H9 (cell line): ENCODE results near the gene FMOD. TPM values are rescaled to one million over a fixed set of nuclear protein-coding genes. Genes with fewer than 3 reads are reported as not detected.

ENCODE experiments used
- DNase-seq: peaks from one replicate; pipeline ENCODE4 v3.0.0-alpha.2; 2017
- H2AFZ ChIP-seq: one replicate; pipeline ENCODE4 v1.6.1; 2013; ENCODE audit warnings: mild to moderate bottlenecking, low read length, control low read depth, moderate library complexity
- H2AK5ac ChIP-seq: 2 replicates; pipeline ENCODE4 v1.6.1; 2013; ENCODE audit warnings: low read length, control low read depth, mixed read lengths; ENCODE audit not compliant: insufficient read length
- H2BK120ac ChIP-seq: one replicate; pipeline ENCODE4 v1.6.1; 2013; ENCODE audit warnings: low read depth, mild to moderate bottlenecking, low read length, control low read depth, inconsistent platforms; ENCODE audit not compliant: poor library complexity, severe bottlenecking
- H2BK12ac ChIP-seq: 2 replicates; pipeline ENCODE4 v1.6.1; 2013; ENCODE audit warnings: low read length, control low read depth, mixed read lengths, low read depth; ENCODE audit not compliant: insufficient read length
- H2BK15ac ChIP-seq: 2 replicates; pipeline ENCODE4 v1.6.1; 2013; ENCODE audit warnings: low read depth, low read length, control low read depth
- H2BK20ac ChIP-seq: one replicate; pipeline ENCODE4 v1.6.1; 2013; ENCODE audit warnings: low read depth, mild to moderate bottlenecking, low read length, control low read depth, inconsistent platforms; ENCODE audit not compliant: poor library complexity, severe bottlenecking
- H2BK5ac ChIP-seq: 2 replicates; pipeline ENCODE4 v1.6.1; 2013; ENCODE audit warnings: low read length, control low read depth, mixed read lengths; ENCODE audit not compliant: insufficient read length
- H3K14ac ChIP-seq: 2 replicates; pipeline ENCODE4 v1.6.1; 2013; ENCODE audit warnings: low read length, control low read depth; ENCODE audit not compliant: insufficient read depth
- H3K18ac ChIP-seq: 2 replicates; pipeline ENCODE4 v1.6.1; 2013; ENCODE audit warnings: low read depth, mild to moderate bottlenecking, mixed read lengths, low read length, control low read depth; ENCODE audit not compliant: insufficient read length
- H3K23ac ChIP-seq: 2 replicates; pipeline ENCODE4 v1.6.1; 2013; ENCODE audit warnings: low read length, control low read depth, mixed read lengths, low read depth; ENCODE audit not compliant: insufficient read length
- H3K23me2 ChIP-seq: 2 replicates; pipeline ENCODE4 v1.6.1; 2013; ENCODE audit warnings: low read depth, mild to moderate bottlenecking, mixed read lengths, low read length, control low read depth; ENCODE audit not compliant: insufficient read length, poor library complexity, severe bottlenecking
- H3K27ac ChIP-seq: 2 replicates; pipeline ENCODE4 v1.5.1; 2013; ENCODE audit warnings: low read length, control low read depth, mixed read lengths, low read depth; ENCODE audit not compliant: insufficient read length
- H3K27me3 ChIP-seq: 2 replicates; pipeline ENCODE4 v1.6.1; 2013; ENCODE audit warnings: low read length, control low read depth, inconsistent platforms; ENCODE audit not compliant: insufficient read depth
- H3K4ac ChIP-seq: 2 replicates; pipeline ENCODE4 v1.6.1; 2013; ENCODE audit warnings: low read depth, mild to moderate bottlenecking, control low read depth, inconsistent platforms, low read length, moderate library complexity
- H3K4me1 ChIP-seq: 2 replicates; pipeline ENCODE4 v1.6.1; 2013; ENCODE audit warnings: low read length, control low read depth, inconsistent platforms; ENCODE audit not compliant: insufficient read depth
- H3K4me2 ChIP-seq: 2 replicates; pipeline ENCODE4 v1.6.1; 2013; ENCODE audit warnings: low read length, control low read depth, mixed read lengths; ENCODE audit not compliant: insufficient read length, insufficient read depth
- H3K56ac ChIP-seq: 2 replicates; pipeline ENCODE4 v1.6.1; 2013; ENCODE audit warnings: low read depth, mild to moderate bottlenecking, mixed read lengths, low read length, control low read depth; ENCODE audit not compliant: insufficient read length
- H3K79me1 ChIP-seq: 2 replicates; pipeline ENCODE4 v1.6.1; 2013; ENCODE audit warnings: low read depth, mild to moderate bottlenecking, moderate library complexity, low read length, control low read depth, inconsistent platforms; ENCODE audit not compliant: insufficient read depth, poor library complexity, severe bottlenecking
- H3K79me2 ChIP-seq: 2 replicates; pipeline ENCODE4 v1.6.1; 2013; ENCODE audit warnings: low read length, control low read depth, inconsistent platforms; ENCODE audit not compliant: insufficient read depth
- H3K9ac ChIP-seq: 2 replicates; pipeline ENCODE4 v1.6.1; 2013; ENCODE audit warnings: low read length, control low read depth, mixed read lengths; ENCODE audit not compliant: insufficient read length; ENCODE audit errors: extremely low read depth
- H3K9me3 ChIP-seq: one replicate; pipeline ENCODE4 v1.6.1; 2013; ENCODE audit warnings: low read depth, low read length, inconsistent platforms; ENCODE audit not compliant: control insufficient read depth
- H3T11ph ChIP-seq: one replicate; pipeline ENCODE4 v1.6.1; 2013; ENCODE audit warnings: mild to moderate bottlenecking, low read length, control low read depth, inconsistent platforms
- H4K20me1 ChIP-seq: one replicate; pipeline ENCODE4 v1.6.1; 2013; ENCODE audit not compliant: control insufficient read depth, insufficient read length, insufficient read depth
- H4K5ac ChIP-seq: 2 replicates; pipeline ENCODE4 v1.6.1; 2013; ENCODE audit warnings: low read depth, mild to moderate bottlenecking, mixed read lengths, low read length, control low read depth; ENCODE audit not compliant: insufficient read length
- H4K8ac ChIP-seq: replicated peaks from 2 replicates; pipeline ENCODE4 v1.6.1; 2013; ENCODE audit warnings: low read length, control low read depth, mixed read lengths, low read depth; ENCODE audit not compliant: insufficient read length
- H4K91ac ChIP-seq: 2 replicates; pipeline ENCODE4 v1.6.1; 2013; ENCODE audit warnings: low read depth, mild to moderate bottlenecking, moderate library complexity, mixed read lengths, low read length, control low read depth; ENCODE audit not compliant: insufficient read length
- H3K27ac Mint-ChIP-seq, 3 experiments: 2 replicates in 2 of 3; 3 replicates in 1 of 3; pipeline ENCODE4 v1.8.0; 2020 to 2021; ENCODE audit warnings: mixed read lengths in 3 of 3, mild to moderate bottlenecking in 1 of 3, moderate library complexity in 1 of 3
- H3K27me3 Mint-ChIP-seq: 2 replicates; pipeline ENCODE4 v1.8.0; 2021; ENCODE audit warnings: low read depth, mild to moderate bottlenecking, moderate library complexity, mixed read lengths
- H3K36me3 Mint-ChIP-seq, 3 experiments: 2 replicates in 2 of 3; 3 replicates in 1 of 3; pipeline ENCODE4 v1.8.0; 2020 to 2021; ENCODE audit warnings: low read depth in 3 of 3, mixed read lengths in 3 of 3; ENCODE audit not compliant: insufficient read depth in 1 of 3
- H3K4me1 Mint-ChIP-seq, 2 experiments: 2 replicates each; pipeline ENCODE4 v1.8.0; 2020; ENCODE audit warnings: mixed read lengths in 2 of 2
- H3K4me3 Mint-ChIP-seq, 2 experiments: 2 replicates in 1 of 2; 3 replicates in 1 of 2; pipeline ENCODE4 v1.8.0; 2020 to 2021; ENCODE audit warnings: mild to moderate bottlenecking in 2 of 2, mixed read lengths in 2 of 2, moderate library complexity in 1 of 2
- H3K9me3 Mint-ChIP-seq, 2 experiments: 2 replicates in 1 of 2; 3 replicates in 1 of 2; pipeline ENCODE4 v1.8.0; 2020; ENCODE audit warnings: mild to moderate bottlenecking in 2 of 2, mixed read lengths in 2 of 2, moderate library complexity in 1 of 2
- CTCF ChIP-seq: fragments of 200-600 bp; sonication (generic); conservative IDR thresholded peaks from 3 replicates; pipeline ENCODE4 v1.8.0; 2021; ENCODE audit warnings: antibody characterized with exemption, mild to moderate bottlenecking
- WGBS: extraction: QIAGEN DNeasy Blood & Tissue Kit; methylation state at CpG from one replicate; pipeline ENCODE4 v1.1.7; 2013; ENCODE audit warnings: missing lambda C conversion rate, low lambda C conversion rate, mixed read lengths; ENCODE audit not compliant: insufficient read length; ENCODE audit errors: extremely low coverage; 5-methylcytosine and 5-hydroxymethylcytosine counted together
- total RNA-seq: library from RNA; stranded (reverse); gene quantifications from 2 replicates; pipeline ENCODE4 v1.2.1, GENCODE V29; 2021

The FMOD gene
- total RNA-seq, 1 experiment from 2014 or later, result not detected

- H3K4me3 Mint-ChIP-seq, result no peak overlapping the region
- no peaks in the 10 kb centered on the region for H3K9me3 ChIP-seq
- H2BK15ac ChIP-seq, result no peak overlapping the region
- H3K4me1 Mint-ChIP-seq, result peaks cover 3 to 5% of the 10 kb centered on the region in 2 experiments; a peak in 2 of 4 replicates
- no peak overlapping the region for H3K27ac Mint-ChIP-seq
- no peak overlapping the region for H2BK120ac ChIP-seq
- no peak overlapping the region for H2AFZ ChIP-seq
- H3K4me1 ChIP-seq, result no peaks in the 10 kb centered on the region
- no peak overlapping the region; the same call in 1 of the 2 replicates for H3K14ac ChIP-seq
- no peak overlapping the region for H4K5ac ChIP-seq
- no peaks in the 10 kb centered on the region for H3K27me3 ChIP-seq
- no peak overlapping the region for H3K18ac ChIP-seq
- no peak overlapping the region for H2AK5ac ChIP-seq
- no peak overlapping the region for H3K56ac ChIP-seq
- no peak overlapping the region for H2BK12ac ChIP-seq
- TF ChIP-seq CTCF, result no peak
- no peaks in the 10 kb centered on the region for H3K79me2 ChIP-seq
- no peak overlapping the region for H4K91ac ChIP-seq
- H3K27me3 Mint-ChIP-seq, result peaks cover 5% of the 10 kb centered on the region
- no peak overlapping the region for H3T11ph ChIP-seq
- no peaks in the 10 kb centered on the region for H4K20me1 ChIP-seq
- H3K4me2 ChIP-seq, result no peak overlapping the region
- WGBS, result no CpG with 5 or more reads among the region's 1 CpG
- no peak overlapping the region for H3K4ac ChIP-seq
- no peaks in the 10 kb centered on the region for H3K36me3 Mint-ChIP-seq
- H3K27ac ChIP-seq, result no peak overlapping the region
- H3K23me2 ChIP-seq, result no peaks in the 10 kb centered on the region
- no peak overlapping the region for H3K9ac ChIP-seq
- no peak overlapping the region for H2BK5ac ChIP-seq
- no peak for DNase-seq
- no peaks in the 10 kb centered on the region for H3K79me1 ChIP-seq
- no peak overlapping the region for H4K8ac ChIP-seq
- H3K23ac ChIP-seq, result no peak overlapping the region
- H3K9me3 Mint-ChIP-seq, result no peaks in the 10 kb centered on the region
- H2BK20ac ChIP-seq, result no peak overlapping the region
These were observed 23.1 kb upstream of the FMOD start for GRCh38 chr1:203373991-203374390.
